ENCODE data around the gene FSTL5. TPM values are rescaled to one million over a fixed set of nuclear protein-coding genes. Genes with fewer than 3 reads are reported as not detected.

The FSTL5 gene
- total RNA-seq, 1 experiment from 2014 or later = not detected

- no peak for DNase-seq (ENCODE audit: low spot score)
Measured at GRCh38 chr4:161714022-161714751, 449.6 kb downstream of the FSTL5 start.

GRCh38 chr4:161704653-161705052, 459.1 kb downstream of the FSTL5 start:
- DNase-seq (ENCODE audit: low spot score) = no peak

- DNase-seq (ENCODE audit: low spot score) = no peak
Measured at GRCh38 chr4:161704040-161704439, 459.8 kb downstream of the FSTL5 start.

GRCh38 chr4:161702287-161702686, 461.5 kb downstream of the FSTL5 start:
- peak; percentile 1 for DNase-seq (ENCODE audit: low spot score)

GRCh38 chr4:161696944-161697343, 466.9 kb downstream of the FSTL5 start:
- no peak for DNase-seq (ENCODE audit: low spot score)

GRCh38 chr4:161680146-161680545, 483.7 kb downstream of the FSTL5 start:
- no peak for DNase-seq (ENCODE audit: low spot score)

GRCh38 chr4:161664740-161665139, 499.1 kb downstream of the FSTL5 start:
- DNase-seq (ENCODE audit: low spot score) = no peak

- no peak for DNase-seq (ENCODE audit: low spot score)
Measured at GRCh38 chr4:161663844-161664243, 500.0 kb downstream of the FSTL5 start.

- no peak for DNase-seq (ENCODE audit: low spot score)
Measured at GRCh38 chr4:161658676-161659075, 505.1 kb downstream of the FSTL5 start.

- DNase-seq (ENCODE audit: low spot score) = no peak
Measured at GRCh38 chr4:161657616-161658015, 506.2 kb downstream of the FSTL5 start.

GRCh38 chr4:161656594-161656993, 507.2 kb downstream of the FSTL5 start:
- no peak for DNase-seq (ENCODE audit: low spot score)

- no peak for DNase-seq (ENCODE audit: low spot score)
Measured at GRCh38 chr4:161655148-161655547, 508.7 kb downstream of the FSTL5 start.

GRCh38 chr4:161653697-161654096, 510.1 kb downstream of the FSTL5 start:
- DNase-seq (ENCODE audit: low spot score) = no peak

- no peak for DNase-seq (ENCODE audit: low spot score)
Measured at GRCh38 chr4:161651586-161651985, 512.2 kb downstream of the FSTL5 start.

GRCh38 chr4:161650812-161651211, 513.0 kb downstream of the FSTL5 start:
- no peak for DNase-seq (ENCODE audit: low spot score)

- DNase-seq (ENCODE audit: low spot score) = no peak
Measured at GRCh38 chr4:161647757-161648156, 516.0 kb downstream of the FSTL5 start.

- DNase-seq (ENCODE audit: low spot score) = peak; percentile 3
Measured at GRCh38 chr4:161642708-161643107, 521.1 kb downstream of the FSTL5 start.

GRCh38 chr4:161629694-161630441, 533.9 kb downstream of the FSTL5 start:
- no peak for DNase-seq (ENCODE audit: low spot score)

GRCh38 chr4:161604516-161605300, 559.1 kb downstream of the FSTL5 start:
- DNase-seq (ENCODE audit: low spot score) = no peak

- no peak for DNase-seq (ENCODE audit: low spot score)
Measured at GRCh38 chr4:161601011-161601410, 562.8 kb downstream of the FSTL5 start.

GRCh38 chr4:161595230-161595771, 568.5 kb downstream of the FSTL5 start:
- no peak for DNase-seq (ENCODE audit: low spot score)

GRCh38 chr4:161585011-161585410, 578.8 kb downstream of the FSTL5 start:
- no peak for DNase-seq (ENCODE audit: low spot score)
